ENCODE results near the gene AP2B1. TPM values are rescaled to one million over a fixed set of nuclear protein-coding genes. Genes with fewer than 3 reads are reported as not detected.

AP2B1 gene
- total RNA-seq, 2 donors from 2014 or later, result 29.3 to 43.6 TPM

GRCh38 chr17:35734396-35734795 is 147.3 kb downstream of the AP2B1 start:
- TF ChIP-seq POLR2A (IDR thresholded peaks at IDR 0.05) (no peak), CTCF (IDR thresholded peaks at IDR 0.05) (no peak)
- Histone ChIP-seq H3K4me3 (no peak overlapping the region), H3K27me3 (no peaks in the 10 kb centered on the region), H3K4me1 (peaks cover 18% of the 10 kb centered on the region), H3K36me3 (replicated peaks in 1 of 2; ENCODE audit: insufficient read depth in 1 of 2, low read depth in 2 of 2) (no peaks in the 10 kb centered on the region), H3K9me3 (no peaks in the 10 kb centered on the region), H3K27ac (no peak overlapping the region)
- DNase-seq (no peak), ATAC-seq (no peak)
- WGBS, 2 donors, result 87 to 91% methylated on average over 7 of the region's 7 CpGs
- intact Hi-C loops (cut with DNase I), result no loop called here

GRCh38 chr17:35735036-35735805 is 148.1 kb downstream of the AP2B1 start:
- intact Hi-C loops (cut with DNase I), result no loop called here
- no peak for ATAC-seq
- WGBS, 2 donors, result 74 to 77% methylated on average over 19 to 29 of the region's 29 CpGs
- Histone ChIP-seq H3K36me3 (replicated peaks in 1 of 2; ENCODE audit: insufficient read depth in 1 of 2, low read depth in 2 of 2) (no peaks in the 10 kb centered on the region), H3K27me3 (no peaks in the 10 kb centered on the region), H3K4me3 (no peak overlapping the region), H3K9me3 (no peaks in the 10 kb centered on the region), H3K4me1 (peaks cover 18% of the 10 kb centered on the region), H3K27ac (no peak overlapping the region)
- TF ChIP-seq CTCF (IDR thresholded peaks at IDR 0.05) (no peak), POLR2A (IDR thresholded peaks at IDR 0.05) (no peak)
- no peak for DNase-seq

- peaks cover 14% of the 10 kb centered on the region for H3K4me1 ChIP-seq
- H3K9me3 ChIP-seq, result no peaks in the 10 kb centered on the region
- no peaks in the 10 kb centered on the region for H3K27me3 ChIP-seq
- WGBS, 2 donors, result 74 to 82% methylated on average over 3 to 5 of the region's 5 CpGs
- H3K4me3 ChIP-seq, result no peak overlapping the region
- no peaks in the 10 kb centered on the region for H3K36me3 ChIP-seq (replicated peaks in 1 of 2; ENCODE audit: insufficient read depth in 1 of 2, low read depth in 2 of 2)
- TF ChIP-seq CTCF (IDR thresholded peaks at IDR 0.05) (no peak), POLR2A (IDR thresholded peaks at IDR 0.05) (no peak)
- DNase-seq (no peak), ATAC-seq (no peak)
- intact Hi-C loops (cut with DNase I), result no loop called here
- H3K27ac ChIP-seq, result no peak overlapping the region
Observed at GRCh38 chr17:35736236-35736635, 149.1 kb downstream of the AP2B1 start.

GRCh38 chr17:35738519-35739133 is 151.5 kb downstream of the AP2B1 start:
- intact Hi-C loops (cut with DNase I), result no loop called here
- Histone ChIP-seq H3K4me3 (no peak overlapping the region), H3K36me3 (replicated peaks in 1 of 2; ENCODE audit: insufficient read depth in 1 of 2, low read depth in 2 of 2) (no peaks in the 10 kb centered on the region), H3K27ac (no peak overlapping the region), H3K27me3 (peaks cover 0 to 9% of the 10 kb centered on the region in 2 donors), H3K4me1 (peaks cover 10% of the 10 kb centered on the region), H3K9me3 (no peaks in the 10 kb centered on the region)
- 84 to 90% methylated on average over 5 of the region's 5 CpGs for WGBS, 2 donors
- no peak for DNase-seq
- ATAC-seq, result no peak
- no peak for TF ChIP-seq CTCF (IDR thresholded peaks at IDR 0.05)
- TF ChIP-seq POLR2A (IDR thresholded peaks at IDR 0.05), result no peak

Measured in body of pancreas (tissue), 4 donors.